DND-41 (cell line): ENCODE measurements around the gene ANTXR2.

ENCODE experiments used
- EZH2 ChIP-seq: IDR thresholded peaks from 3 replicates; pipeline ENCODE4 v1.6.1; 2012; ENCODE audit warnings: borderline replicate concordance, low read depth, mild to moderate bottlenecking, moderate library complexity, low read length, inconsistent platforms; ENCODE audit not compliant: severe bottlenecking
- TF ChIP-seq, protein P1 (sequence below): IDR thresholded peaks from 2 replicates; pipeline ENCODE4 v1.5.1; 2012; ENCODE audit warnings: borderline replicate concordance, low read length, moderate library complexity, mild to moderate bottlenecking; ENCODE audit not compliant: poor library complexity, severe bottlenecking; ENCODE audit errors: extremely low read depth

- no peak for TF ChIP-seq EZH2
- TF ChIP-seq, protein P1, sequence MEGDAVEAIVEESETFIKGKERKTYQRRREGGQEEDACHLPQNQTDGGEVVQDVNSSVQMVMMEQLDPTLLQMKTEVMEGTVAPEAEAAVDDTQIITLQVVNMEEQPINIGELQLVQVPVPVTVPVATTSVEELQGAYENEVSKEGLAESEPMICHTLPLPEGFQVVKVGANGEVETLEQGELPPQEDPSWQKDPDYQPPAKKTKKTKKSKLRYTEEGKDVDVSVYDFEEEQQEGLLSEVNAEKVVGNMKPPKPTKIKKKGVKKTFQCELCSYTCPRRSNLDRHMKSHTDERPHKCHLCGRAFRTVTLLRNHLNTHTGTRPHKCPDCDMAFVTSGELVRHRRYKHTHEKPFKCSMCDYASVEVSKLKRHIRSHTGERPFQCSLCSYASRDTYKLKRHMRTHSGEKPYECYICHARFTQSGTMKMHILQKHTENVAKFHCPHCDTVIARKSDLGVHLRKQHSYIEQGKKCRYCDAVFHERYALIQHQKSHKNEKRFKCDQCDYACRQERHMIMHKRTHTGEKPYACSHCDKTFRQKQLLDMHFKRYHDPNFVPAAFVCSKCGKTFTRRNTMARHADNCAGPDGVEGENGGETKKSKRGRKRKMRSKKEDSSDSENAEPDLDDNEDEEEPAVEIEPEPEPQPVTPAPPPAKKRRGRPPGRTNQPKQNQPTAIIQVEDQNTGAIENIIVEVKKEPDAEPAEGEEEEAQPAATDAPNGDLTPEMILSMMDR = no peak
Observed at GRCh38 chr4:80024335-80024734, 48.7 kb downstream of the ANTXR2 start.
